ENCODE results near the gene FOXP1. TPM values are rescaled to one million over a fixed set of nuclear protein-coding genes. Genes with fewer than 3 reads are reported as not detected.

The FOXP1 gene
- total RNA-seq, 4 donors from 2014 or later, result 49.8 to 157 (median 71.9) TPM

DNA sequence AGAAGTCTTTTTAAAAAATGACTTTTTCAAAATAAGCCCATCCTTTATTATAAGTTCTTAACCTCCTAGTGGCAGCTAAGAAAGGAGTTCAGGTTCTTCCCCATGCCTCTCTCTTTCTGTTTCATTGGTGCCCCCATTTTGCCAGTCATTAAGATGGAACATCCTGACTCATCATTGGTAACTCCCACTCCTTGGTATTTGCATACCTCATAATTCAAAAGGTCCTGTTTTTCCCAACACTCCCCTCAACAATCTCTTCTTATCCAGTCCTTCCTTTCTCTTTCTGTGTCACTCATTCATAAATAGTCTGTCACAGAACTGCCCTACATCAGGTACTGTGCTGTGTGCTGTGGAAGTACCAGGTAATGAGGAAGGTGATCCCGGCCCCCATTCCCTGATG, 394.0 kb downstream of the FOXP1 start:
- WGBS, result 94% methylated on average over 1 of the region's 1 CpG
- no peak overlapping the region for H3K27ac ChIP-seq

DNA sequence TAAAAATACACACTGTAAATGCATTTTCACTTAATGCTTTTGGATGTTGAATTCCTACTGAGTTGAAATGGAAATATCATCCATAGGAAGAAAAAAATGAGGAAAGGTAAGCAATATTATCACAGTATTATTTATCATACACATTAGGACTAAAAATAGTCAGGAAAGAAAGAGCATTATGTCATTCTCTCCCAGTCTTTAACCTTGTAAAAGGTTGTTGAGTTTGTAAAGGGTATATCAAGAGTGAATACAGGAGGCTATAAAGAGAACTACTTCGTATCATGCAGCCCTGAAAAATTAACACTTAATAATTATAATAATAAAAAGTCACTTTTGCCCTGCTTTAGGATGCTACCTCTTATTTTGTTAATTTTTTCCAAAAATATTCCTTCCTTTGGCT, 395.8 kb downstream of the FOXP1 start:
- H3K27ac ChIP-seq, result no peak overlapping the region
- H3K27me3 ChIP-seq, result no peaks in the 10 kb centered on the region
- no peaks in the 10 kb centered on the region for H3K4me1 ChIP-seq
- no peaks in the 10 kb centered on the region for H3K9me3 ChIP-seq
- no peak overlapping the region for H3K4me3 ChIP-seq
- TF ChIP-seq POLR2A (IDR thresholded peaks at IDR 0.05) (no peak), POLR2AphosphoS5 (IDR thresholded peaks at IDR 0.05) (no peak), EP300 (IDR thresholded peaks at IDR 0.05) (no peak)
- TF ChIP-seq, protein P1, sequence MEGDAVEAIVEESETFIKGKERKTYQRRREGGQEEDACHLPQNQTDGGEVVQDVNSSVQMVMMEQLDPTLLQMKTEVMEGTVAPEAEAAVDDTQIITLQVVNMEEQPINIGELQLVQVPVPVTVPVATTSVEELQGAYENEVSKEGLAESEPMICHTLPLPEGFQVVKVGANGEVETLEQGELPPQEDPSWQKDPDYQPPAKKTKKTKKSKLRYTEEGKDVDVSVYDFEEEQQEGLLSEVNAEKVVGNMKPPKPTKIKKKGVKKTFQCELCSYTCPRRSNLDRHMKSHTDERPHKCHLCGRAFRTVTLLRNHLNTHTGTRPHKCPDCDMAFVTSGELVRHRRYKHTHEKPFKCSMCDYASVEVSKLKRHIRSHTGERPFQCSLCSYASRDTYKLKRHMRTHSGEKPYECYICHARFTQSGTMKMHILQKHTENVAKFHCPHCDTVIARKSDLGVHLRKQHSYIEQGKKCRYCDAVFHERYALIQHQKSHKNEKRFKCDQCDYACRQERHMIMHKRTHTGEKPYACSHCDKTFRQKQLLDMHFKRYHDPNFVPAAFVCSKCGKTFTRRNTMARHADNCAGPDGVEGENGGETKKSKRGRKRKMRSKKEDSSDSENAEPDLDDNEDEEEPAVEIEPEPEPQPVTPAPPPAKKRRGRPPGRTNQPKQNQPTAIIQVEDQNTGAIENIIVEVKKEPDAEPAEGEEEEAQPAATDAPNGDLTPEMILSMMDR (IDR thresholded peaks at IDR 0.05), result no peak
- 86% methylated on average over 1 of the region's 1 CpG for WGBS
- H3K36me3 ChIP-seq, result no peaks in the 10 kb centered on the region
- no peak for DNase-seq (ENCODE audit: low spot score in 2 of 2)

More for the DNA sequence above, 394.0 kb downstream of the FOXP1 start:
- Histone ChIP-seq H3K9me3 (no peaks in the 10 kb centered on the region), H3K36me3 (no peaks in the 10 kb centered on the region), H3K4me3 (no peak overlapping the region), H3K4me1 (no peaks in the 10 kb centered on the region), H3K27me3 (no peaks in the 10 kb centered on the region)
- no peak for DNase-seq (ENCODE audit: low spot score in 2 of 2)
- TF ChIP-seq, protein P1 (IDR thresholded peaks at IDR 0.05), result no peak
- TF ChIP-seq POLR2A (IDR thresholded peaks at IDR 0.05) (no peak), POLR2AphosphoS5 (IDR thresholded peaks at IDR 0.05) (no peak), EP300 (IDR thresholded peaks at IDR 0.05) (no peak)

DNA sequence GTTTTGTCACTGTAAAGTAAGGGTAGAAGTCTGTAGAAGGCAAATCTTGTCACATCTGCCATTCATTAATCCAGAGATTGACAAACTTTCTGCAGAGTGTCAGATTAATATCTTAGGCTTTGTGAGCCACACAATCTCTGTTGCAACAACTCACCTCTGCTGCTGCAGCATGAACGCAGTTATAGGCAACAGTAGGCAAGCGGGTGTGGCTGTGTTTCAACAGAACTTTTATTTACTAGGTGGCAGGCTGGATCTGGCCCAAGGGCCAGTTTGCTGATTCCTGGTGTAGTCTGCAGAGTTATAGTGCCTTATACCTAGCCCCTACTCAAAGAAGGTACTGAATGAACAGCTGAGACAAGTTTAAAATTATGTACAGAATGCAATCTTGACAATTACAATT, 396.7 kb downstream of the FOXP1 start:
- Histone ChIP-seq H3K4me1 (no peaks in the 10 kb centered on the region), H3K27me3 (no peaks in the 10 kb centered on the region), H3K36me3 (no peaks in the 10 kb centered on the region), H3K27ac (no peak overlapping the region), H3K4me3 (no peak overlapping the region), H3K9me3 (no peaks in the 10 kb centered on the region)
- WGBS, result 76% methylated on average over 2 of the region's 2 CpGs
- DNase-seq (ENCODE audit: low spot score in 2 of 2), result no peak
- TF ChIP-seq EP300 (IDR thresholded peaks at IDR 0.05) (no peak), POLR2A (IDR thresholded peaks at IDR 0.05) (no peak), POLR2AphosphoS5 (IDR thresholded peaks at IDR 0.05) (no peak)
- TF ChIP-seq, protein P1 (IDR thresholded peaks at IDR 0.05), result no peak

DNA sequence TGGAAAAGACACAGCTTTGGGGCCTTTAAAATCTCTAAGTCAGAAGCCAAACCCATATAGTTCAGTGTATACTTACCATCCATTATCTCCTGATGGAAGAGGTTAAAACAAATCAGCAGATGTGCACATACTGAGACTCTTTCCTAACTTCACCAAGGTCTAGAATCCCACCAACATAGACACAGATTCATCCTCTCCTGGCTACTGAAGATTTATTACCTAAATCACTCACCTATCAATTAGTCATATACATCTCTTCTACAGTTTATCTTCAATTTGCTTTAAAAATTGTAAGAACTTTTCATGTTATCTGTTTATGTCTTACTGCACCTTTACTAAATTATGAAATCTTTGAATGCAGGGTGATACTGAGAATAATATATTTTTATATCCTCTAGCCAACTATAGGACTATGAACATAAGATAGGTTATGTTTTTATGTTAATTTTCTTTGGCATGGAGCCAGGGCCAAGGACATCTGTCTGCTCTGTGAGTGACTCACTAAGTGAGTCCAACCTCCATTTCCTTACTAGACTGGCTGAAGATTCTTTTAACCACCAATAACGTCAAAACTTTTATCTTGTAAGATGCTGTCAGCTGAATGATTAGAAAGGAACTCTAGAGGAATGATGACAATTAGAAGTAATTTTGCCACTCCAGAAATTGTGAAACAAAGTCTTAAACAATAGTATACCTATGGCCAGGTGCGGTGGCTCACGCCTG, 397.6 kb downstream of the FOXP1 start:
- Histone ChIP-seq H3K27ac (no peak overlapping the region), H3K4me1 (no peaks in the 10 kb centered on the region), H3K36me3 (no peaks in the 10 kb centered on the region), H3K4me3 (no peak overlapping the region), H3K9me3 (no peaks in the 10 kb centered on the region), H3K27me3 (no peaks in the 10 kb centered on the region)
- no peak for DNase-seq (ENCODE audit: low spot score in 2 of 2)
- TF ChIP-seq POLR2AphosphoS5 (IDR thresholded peaks at IDR 0.05) (no peak), EP300 (IDR thresholded peaks at IDR 0.05) (no peak), POLR2A (IDR thresholded peaks at IDR 0.05) (no peak)
- TF ChIP-seq, protein P1 (IDR thresholded peaks at IDR 0.05), result no peak
- 86% methylated on average over 3 of the region's 3 CpGs for WGBS

DNA sequence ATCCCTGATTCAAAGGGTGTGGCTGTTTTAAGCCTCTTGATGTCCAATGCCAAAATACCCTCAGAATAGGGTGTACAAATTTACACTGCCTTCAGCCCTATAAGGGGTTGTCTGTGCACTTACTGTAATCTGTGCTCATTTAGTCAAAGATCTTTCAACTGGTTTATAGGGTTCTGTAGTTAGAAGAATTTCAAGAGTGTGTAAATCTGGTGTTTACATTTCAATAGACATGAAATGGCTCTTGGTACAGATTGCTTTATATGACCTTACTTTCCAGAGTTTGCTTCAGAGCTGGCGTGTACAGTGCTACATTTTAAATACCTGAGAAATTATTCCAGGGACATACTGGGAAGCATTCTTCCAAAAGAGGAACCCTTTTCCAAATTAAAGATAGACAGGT, 399.3 kb downstream of the FOXP1 start:
- H3K36me3 ChIP-seq, result no peaks in the 10 kb centered on the region
- no peak for TF ChIP-seq POLR2AphosphoS5 (IDR thresholded peaks at IDR 0.05)
- TF ChIP-seq, protein P1 (IDR thresholded peaks at IDR 0.05), result no peak
- 100% methylated on average over 1 of the region's 1 CpG for WGBS
- no peak for DNase-seq (ENCODE audit: low spot score in 2 of 2)
- H3K4me3 ChIP-seq, result no peak overlapping the region
- H3K27ac ChIP-seq, result no peak overlapping the region
- no peaks in the 10 kb centered on the region for H3K27me3 ChIP-seq
- H3K9me3 ChIP-seq, result no peaks in the 10 kb centered on the region
- H3K4me1 ChIP-seq, result no peaks in the 10 kb centered on the region
